Body of pancreas (tissue), 4 donors: ENCODE data around the gene GNG3.

Experiments used
- POLR2A ChIP-seq, 3 donors: fragments of 450-650 bp; IDR thresholded peaks; one replicate each; pipeline ENCODE4 v1.6.1; 2016; ENCODE audit warnings: antibody characterized with exemption in 3 of 3, mild to moderate bottlenecking in 2 of 3
- TF ChIP-seq, protein P1 (sequence below), 7 experiments: fragments of 450-650 bp in 4 of 7; fragments of 200-600 bp in 3 of 7; sonication (generic) in 3 of 7; IDR thresholded peaks; one replicate each; pipeline ENCODE4 v1.5.1; 2016 to 2019; ENCODE audit warnings: antibody characterized with exemption in 7 of 7

DNA sequence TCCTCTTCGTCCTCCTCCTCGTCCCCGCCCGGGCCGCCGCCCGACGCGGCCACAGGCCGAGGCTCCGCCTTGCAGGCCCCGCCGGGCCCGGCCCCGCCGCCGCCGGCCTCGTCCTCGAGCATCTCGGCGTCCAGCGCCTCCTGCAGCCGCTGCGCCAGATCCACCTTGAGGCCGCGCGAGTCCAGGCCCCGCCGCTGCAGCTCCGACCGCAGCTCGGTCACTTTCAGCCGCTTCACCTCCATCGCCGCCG is 19.4 kb downstream of the GNG3 start:
- TF ChIP-seq, protein P1, sequence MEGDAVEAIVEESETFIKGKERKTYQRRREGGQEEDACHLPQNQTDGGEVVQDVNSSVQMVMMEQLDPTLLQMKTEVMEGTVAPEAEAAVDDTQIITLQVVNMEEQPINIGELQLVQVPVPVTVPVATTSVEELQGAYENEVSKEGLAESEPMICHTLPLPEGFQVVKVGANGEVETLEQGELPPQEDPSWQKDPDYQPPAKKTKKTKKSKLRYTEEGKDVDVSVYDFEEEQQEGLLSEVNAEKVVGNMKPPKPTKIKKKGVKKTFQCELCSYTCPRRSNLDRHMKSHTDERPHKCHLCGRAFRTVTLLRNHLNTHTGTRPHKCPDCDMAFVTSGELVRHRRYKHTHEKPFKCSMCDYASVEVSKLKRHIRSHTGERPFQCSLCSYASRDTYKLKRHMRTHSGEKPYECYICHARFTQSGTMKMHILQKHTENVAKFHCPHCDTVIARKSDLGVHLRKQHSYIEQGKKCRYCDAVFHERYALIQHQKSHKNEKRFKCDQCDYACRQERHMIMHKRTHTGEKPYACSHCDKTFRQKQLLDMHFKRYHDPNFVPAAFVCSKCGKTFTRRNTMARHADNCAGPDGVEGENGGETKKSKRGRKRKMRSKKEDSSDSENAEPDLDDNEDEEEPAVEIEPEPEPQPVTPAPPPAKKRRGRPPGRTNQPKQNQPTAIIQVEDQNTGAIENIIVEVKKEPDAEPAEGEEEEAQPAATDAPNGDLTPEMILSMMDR (IDR thresholded peaks at IDR 0.05), result peak in 1 of 7 experiments; percentile 9
- no peak for TF ChIP-seq POLR2A (IDR thresholded peaks at IDR 0.05)
